ENCODE results near the gene SERINC5.
"Not testable (repeated sequence)": the region's sequence is repeated elsewhere in the genome, so short reads cannot be mapped to it uniquely, and the experiment has no call there.

- TF ChIP-seq CTCF (IDR thresholded peaks at IDR 0.05): peak; percentile 76
- TF ChIP-seq SIN3A (IDR thresholded peaks at IDR 0.05; ENCODE audit: borderline replicate concordance, insufficient read depth, low read depth, low read length): not testable (repeated sequence)
Observed at GRCh38 chr5:80091792-80092192, 164.1 kb downstream of the SERINC5 start.

Data from Panc1 (cell line).